Activated B cell treated with CpG ODN at 0.5 μM for 24 hours (primary cell): ENCODE results near the gene ZNF787. TPM values are rescaled to one million over a fixed set of nuclear protein-coding genes. Genes with fewer than 3 reads are reported as not detected.

Experiments used
- ATAC-seq: fragments of 200-7000 bp; cut with Tn5 transposase; one replicate; pipeline ENCODE4 v1.10.0; 2021; ENCODE audit warnings: low read depth, mild to moderate bottlenecking, moderate library complexity
- CTCF ChIA-PET: fragments of 350-600 bp; sonication (Branson Sonifier 250); formaldehyde crosslinking; loops from one replicate; lab custom pipeline; 2021; ENCODE audit warnings: antibody characterized with exemption; lab: Charles Lee
- POLR2A ChIA-PET: fragments of 350-600 bp; sonication (Branson Sonifier 250); formaldehyde crosslinking; loops from one replicate; lab custom pipeline; 2021; ENCODE audit warnings: antibody characterized with exemption; lab: Charles Lee
- DNase-seq: peaks from one replicate; pipeline ENCODE4 v3.0.0; 2022
- H3K27ac Mint-ChIP-seq: one replicate; pipeline ENCODE4 v1.8.0; 2020; ENCODE audit warnings: mixed read lengths
- H3K27me3 Mint-ChIP-seq: one replicate; pipeline ENCODE4 v1.8.0; 2021; ENCODE audit warnings: mixed read lengths
- H3K36me3 Mint-ChIP-seq: one replicate; pipeline ENCODE4 v1.8.0; 2021; ENCODE audit warnings: low read depth, mixed read lengths
- H3K4me1 Mint-ChIP-seq: one replicate; pipeline ENCODE4 v1.8.0; 2021; ENCODE audit warnings: mixed read lengths
- H3K4me3 Mint-ChIP-seq: one replicate; pipeline ENCODE4 v1.8.0; 2020; ENCODE audit warnings: mild to moderate bottlenecking, mixed read lengths
- H3K9me3 Mint-ChIP-seq: one replicate; pipeline ENCODE4 v1.8.0; 2020; ENCODE audit warnings: mixed read lengths
- intact Hi-C: fragments of 100-400 bp; cut with micrococcal nuclease; formaldehyde crosslinking; loops from one replicate; pipeline ENCODE4 v1.15.1; 2024
- total RNA-seq: library from RNA; stranded (reverse); gene quantifications from 2 replicates; pipeline ENCODE4 v1.2.3, GENCODE V29; 2022
- TF ChIP-seq, protein P1 (sequence below): fragments of 200-600 bp; IDR thresholded peaks from one replicate; pipeline ENCODE4 v1.8.0; 2022; ENCODE audit warnings: antibody characterized with exemption, mild to moderate bottlenecking

ZNF787 gene
- total RNA-seq, 1 donor from 2014 or later = 42.3 TPM

DNA sequence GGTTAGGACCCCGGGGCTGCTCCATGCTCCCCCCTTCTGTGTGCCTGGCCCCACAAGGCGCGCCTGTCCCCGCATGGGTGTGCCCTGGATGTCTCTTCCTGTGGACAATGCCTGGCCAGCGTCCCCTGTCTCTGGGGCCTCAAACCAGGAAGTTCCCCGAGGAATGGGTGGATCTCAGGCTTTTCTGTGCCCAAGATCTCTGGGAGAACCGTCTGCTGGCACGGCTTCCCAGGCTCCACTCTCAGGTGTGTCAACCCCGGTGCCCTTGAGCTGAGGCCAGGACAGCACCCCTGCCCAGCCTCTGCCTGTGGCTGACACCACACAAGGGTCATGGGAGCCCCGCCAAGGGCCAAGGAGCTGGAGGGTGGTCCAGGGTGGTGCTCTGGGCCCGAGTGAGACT, 35.7 kb upstream of the ZNF787 start:
- Mint-ChIP-seq H3K36me3 (peaks cover 61% of the 10 kb centered on the region), H3K4me3 (no peak overlapping the region), H3K27me3 (no peaks in the 10 kb centered on the region), H3K4me1 (no peaks in the 10 kb centered on the region), H3K9me3 (no peaks in the 10 kb centered on the region), H3K27ac (no peak overlapping the region)
- intact Hi-C loops = no loop called here
- DNase-seq (no peak), ATAC-seq (no peak)
- CTCF ChIA-PET = no interaction called here
- POLR2A ChIA-PET = no interaction called here
- TF ChIP-seq, protein P1, sequence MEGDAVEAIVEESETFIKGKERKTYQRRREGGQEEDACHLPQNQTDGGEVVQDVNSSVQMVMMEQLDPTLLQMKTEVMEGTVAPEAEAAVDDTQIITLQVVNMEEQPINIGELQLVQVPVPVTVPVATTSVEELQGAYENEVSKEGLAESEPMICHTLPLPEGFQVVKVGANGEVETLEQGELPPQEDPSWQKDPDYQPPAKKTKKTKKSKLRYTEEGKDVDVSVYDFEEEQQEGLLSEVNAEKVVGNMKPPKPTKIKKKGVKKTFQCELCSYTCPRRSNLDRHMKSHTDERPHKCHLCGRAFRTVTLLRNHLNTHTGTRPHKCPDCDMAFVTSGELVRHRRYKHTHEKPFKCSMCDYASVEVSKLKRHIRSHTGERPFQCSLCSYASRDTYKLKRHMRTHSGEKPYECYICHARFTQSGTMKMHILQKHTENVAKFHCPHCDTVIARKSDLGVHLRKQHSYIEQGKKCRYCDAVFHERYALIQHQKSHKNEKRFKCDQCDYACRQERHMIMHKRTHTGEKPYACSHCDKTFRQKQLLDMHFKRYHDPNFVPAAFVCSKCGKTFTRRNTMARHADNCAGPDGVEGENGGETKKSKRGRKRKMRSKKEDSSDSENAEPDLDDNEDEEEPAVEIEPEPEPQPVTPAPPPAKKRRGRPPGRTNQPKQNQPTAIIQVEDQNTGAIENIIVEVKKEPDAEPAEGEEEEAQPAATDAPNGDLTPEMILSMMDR = no peak

DNA sequence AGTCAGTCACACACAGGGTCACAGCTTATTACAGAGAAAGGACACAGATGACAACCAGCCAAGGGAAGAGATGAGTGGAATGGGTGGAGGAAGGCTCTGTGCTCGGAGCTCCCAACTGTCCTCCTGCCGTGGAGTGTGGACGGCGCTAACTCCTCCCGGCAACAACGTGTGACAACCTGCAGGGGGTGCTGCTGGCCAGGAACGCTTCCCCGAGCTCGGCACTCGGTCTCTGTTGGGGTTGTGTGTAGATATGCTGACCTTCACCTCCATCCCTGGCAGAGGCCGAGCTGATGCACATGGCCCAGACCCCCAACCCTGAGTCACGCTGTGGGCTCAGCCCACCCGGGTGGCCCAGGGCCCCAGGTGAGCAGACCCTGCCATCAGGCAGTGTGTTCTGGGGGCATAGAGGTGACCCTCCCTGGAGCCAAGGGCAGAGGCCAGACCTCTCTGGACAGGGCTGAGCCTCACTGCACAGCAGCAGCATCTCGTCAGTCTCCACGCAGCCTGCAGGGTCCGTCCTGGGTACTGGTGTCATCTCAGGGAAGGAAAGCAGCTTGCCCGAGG, 34.1 kb upstream of the ZNF787 start:
- TF ChIP-seq, protein P1 = no peak
- ChIA-PET POLR2A (no interaction called here), CTCF (interaction anchor here (0.8 to 1.4 kb wide), 3 partner anchors 17 to 178 kb away, joined by 3 to 6 read pairs (median 5); no protein-coding TSS in a partner anchor)
- Mint-ChIP-seq H3K36me3 (peaks cover 59% of the 10 kb centered on the region), H3K4me1 (no peaks in the 10 kb centered on the region), H3K27ac (no peak overlapping the region), H3K4me3 (no peak overlapping the region), H3K9me3 (no peaks in the 10 kb centered on the region), H3K27me3 (no peaks in the 10 kb centered on the region)
- intact Hi-C loops = no loop called here
- DNase-seq (no peak), ATAC-seq (no peak)

DNA sequence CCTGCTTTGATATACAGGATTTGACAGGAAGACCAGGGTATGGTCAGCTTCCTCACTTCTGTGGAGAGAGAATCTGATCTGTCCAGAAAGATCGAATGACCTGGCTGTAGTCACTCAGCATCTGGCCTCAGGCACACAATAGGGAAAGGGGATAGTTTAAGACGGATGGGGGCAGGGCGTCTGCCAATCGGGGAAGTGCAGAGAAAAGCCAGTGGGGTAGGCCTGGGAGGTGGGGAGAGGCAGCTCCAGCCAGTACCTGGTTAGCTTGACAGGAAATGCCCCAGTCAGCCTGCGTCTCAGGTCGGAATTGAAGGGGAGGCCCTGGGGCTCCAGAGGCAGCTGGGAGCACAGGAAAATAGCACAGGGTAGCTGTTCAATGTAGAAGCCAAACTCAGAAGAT, 32.4 kb upstream of the ZNF787 start:
- DNase-seq (no peak), ATAC-seq (no peak)
- ChIA-PET CTCF (no interaction called here), POLR2A (no interaction called here)
- Mint-ChIP-seq H3K27me3 (no peaks in the 10 kb centered on the region), H3K9me3 (no peaks in the 10 kb centered on the region), H3K4me3 (no peak overlapping the region), H3K4me1 (no peaks in the 10 kb centered on the region), H3K27ac (no peak overlapping the region), H3K36me3 (peaks cover 61% of the 10 kb centered on the region)
- intact Hi-C loops = no loop called here
- TF ChIP-seq, protein P1 = no peak

DNA sequence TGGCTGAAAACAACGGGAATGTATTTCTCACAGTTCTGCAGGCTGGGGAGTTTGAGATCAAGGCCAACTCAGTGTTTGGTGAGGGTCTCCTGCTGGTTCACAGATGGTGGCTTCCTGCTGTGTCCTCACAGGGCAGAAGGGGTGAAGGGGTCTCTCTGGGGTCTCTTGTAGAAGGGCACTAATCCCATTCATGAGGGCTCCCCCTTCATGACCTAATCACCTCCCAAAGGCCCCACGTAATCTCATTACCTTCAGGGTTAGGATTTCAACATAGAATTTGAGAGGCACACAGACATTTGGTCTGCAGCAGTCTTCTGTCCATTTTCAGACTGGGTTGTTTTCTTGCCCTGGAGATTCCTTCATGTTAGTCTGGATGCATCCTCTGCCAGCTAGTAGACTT, 31.5 kb upstream of the ZNF787 start:
- Mint-ChIP-seq H3K4me3 (no peak overlapping the region), H3K27me3 (no peaks in the 10 kb centered on the region), H3K27ac (no peak overlapping the region), H3K36me3 (peaks cover 62% of the 10 kb centered on the region), H3K4me1 (no peaks in the 10 kb centered on the region), H3K9me3 (no peaks in the 10 kb centered on the region)
- TF ChIP-seq, protein P1 = no peak
- ATAC-seq = no peak
- CTCF ChIA-PET = interaction anchor here (0.6 kb wide), 1 partner anchor 72 kb away, joined by 4 read pairs; no protein-coding TSS in a partner anchor
- intact Hi-C loops = no loop called here
- no peak for DNase-seq
- POLR2A ChIA-PET = no interaction called here

DNA sequence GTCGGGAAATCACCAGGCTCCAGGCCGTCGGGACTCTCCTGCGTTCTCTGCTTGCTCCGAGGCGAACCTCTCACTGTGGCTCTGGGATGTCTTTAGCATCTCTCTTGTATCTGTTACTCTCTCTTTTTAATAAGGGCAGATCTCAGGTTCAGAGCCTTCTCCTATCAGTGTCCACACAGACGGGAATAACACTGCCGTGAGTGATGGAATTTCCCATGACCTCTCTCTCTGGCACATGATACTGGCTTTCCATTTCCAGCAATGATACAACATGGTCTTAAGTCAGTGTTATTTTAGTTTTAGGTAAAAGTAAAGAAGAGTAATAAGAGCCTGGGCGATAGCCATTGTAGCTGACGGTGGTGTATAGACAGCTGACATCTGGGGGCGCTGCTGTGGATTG, 29.3 kb upstream of the ZNF787 start:
- H3K4me3 Mint-ChIP-seq = no peak overlapping the region
- H3K27ac Mint-ChIP-seq = no peak overlapping the region
- POLR2A ChIA-PET = no interaction called here
- TF ChIP-seq, protein P1 = no peak
- H3K27me3 Mint-ChIP-seq = no peaks in the 10 kb centered on the region
- H3K4me1 Mint-ChIP-seq = no peaks in the 10 kb centered on the region
- intact Hi-C loops = no loop called here
- H3K36me3 Mint-ChIP-seq = peaks cover 55% of the 10 kb centered on the region
- H3K9me3 Mint-ChIP-seq = no peaks in the 10 kb centered on the region
- CTCF ChIA-PET = interaction anchor here (0.6 kb wide), 1 partner anchor 59 kb away, joined by 3 read pairs; no protein-coding TSS in a partner anchor
- DNase-seq (no peak), ATAC-seq (no peak)
